Ectodermal cell (in vitro differentiated cells): ENCODE measurements around the gene GRIP1.
A peak's percentile ranks its signal among the peaks of the same experiment; 100 is the strongest.
"Not testable (repeated sequence)": the region's sequence is repeated elsewhere in the genome, so short reads cannot be mapped to it uniquely, and the experiment has no call there.

Experiments
- H3K27ac ChIP-seq: 2 replicates; pipeline ENCODE4 v1.7.0; 2013; ENCODE audit warnings: mild to moderate bottlenecking, low read depth, low read length; ENCODE audit not compliant: insufficient read depth, poor library complexity, severe bottlenecking
- H3K27me3 ChIP-seq: 2 replicates; pipeline ENCODE4 v1.7.0; 2013; ENCODE audit warnings: mild to moderate bottlenecking, low read length; ENCODE audit not compliant: insufficient read depth, control insufficient read depth, poor library complexity, severe bottlenecking
- H3K36me3 ChIP-seq: one replicate; pipeline ENCODE4 v1.7.0; 2013; ENCODE audit warnings: low read length; ENCODE audit not compliant: control insufficient read depth, insufficient read depth
- H3K4me1 ChIP-seq: one replicate; pipeline ENCODE4 v1.7.0; 2013; ENCODE audit warnings: low read length; ENCODE audit not compliant: control insufficient read depth, insufficient read depth
- H3K4me3 ChIP-seq: 2 replicates; pipeline ENCODE4 v1.7.0; 2013; ENCODE audit warnings: low read depth, low read length, control low read depth; ENCODE audit not compliant: insufficient read depth
- H3K9me3 ChIP-seq: 2 replicates; pipeline ENCODE4 v1.7.0; 2013; ENCODE audit warnings: mild to moderate bottlenecking, low read length, moderate library complexity; ENCODE audit not compliant: control insufficient read depth
- WGBS, 2 experiments: methylation state at CpG; one replicate each; pipeline ENCODE4 v1.1.7; 2013; ENCODE audit warnings: missing lambda C conversion rate in 2 of 2; 5-methylcytosine and 5-hydroxymethylcytosine counted together

GRIP1 gene

GRCh38 chr12:66329941-66330340 lies 348.9 kb downstream of the GRIP1 start:
- H3K27ac ChIP-seq = no peak overlapping the region
- no peaks in the 10 kb centered on the region for H3K27me3 ChIP-seq
- no peaks in the 10 kb centered on the region for H3K4me1 ChIP-seq
- H3K9me3 ChIP-seq = no peaks in the 10 kb centered on the region
- WGBS, 2 experiments = 92 to 96% methylated on average over 4 to 5 of the region's 5 CpGs
- no peaks in the 10 kb centered on the region for H3K36me3 ChIP-seq
- no peak overlapping the region for H3K4me3 ChIP-seq

DNA sequence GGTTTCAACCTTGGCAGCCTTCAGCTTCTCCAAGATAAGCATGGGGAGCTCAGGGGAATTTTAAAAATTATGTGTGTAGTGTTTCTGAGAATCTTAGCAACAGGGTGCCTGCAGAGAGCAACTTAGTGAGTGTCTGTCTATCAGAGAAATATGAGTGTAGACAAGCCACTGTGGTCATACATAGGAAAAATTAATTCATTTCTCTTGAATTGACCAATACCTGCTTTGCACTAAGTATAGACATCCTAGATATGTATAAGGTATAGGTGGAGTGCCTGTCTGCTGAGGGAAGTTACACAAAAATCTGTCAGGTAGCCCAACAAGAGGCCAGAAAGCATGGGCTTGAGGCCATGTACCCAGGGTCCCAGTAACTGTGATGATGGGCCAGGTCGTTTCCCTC lies 355.9 kb downstream of the GRIP1 start:
- no peaks in the 10 kb centered on the region for H3K9me3 ChIP-seq

GRCh38 chr12:66321435-66321834 lies 357.4 kb downstream of the GRIP1 start:
- no peaks in the 10 kb centered on the region for H3K4me1 ChIP-seq
- H3K36me3 ChIP-seq = no peaks in the 10 kb centered on the region
- no peak overlapping the region for H3K27ac ChIP-seq
- no peaks in the 10 kb centered on the region for H3K27me3 ChIP-seq
- no peaks in the 10 kb centered on the region for H3K9me3 ChIP-seq
- no peak overlapping the region for H3K4me3 ChIP-seq

More for the DNA sequence above, 355.9 kb downstream of the GRIP1 start:
- Histone ChIP-seq H3K27ac (no peak overlapping the region), H3K4me3 (no peak overlapping the region), H3K36me3 (no peaks in the 10 kb centered on the region), H3K27me3 (no peaks in the 10 kb centered on the region), H3K4me1 (no peaks in the 10 kb centered on the region)
- 90 to 100% methylated on average over 1 of the region's 1 CpG for WGBS, 2 experiments

DNA sequence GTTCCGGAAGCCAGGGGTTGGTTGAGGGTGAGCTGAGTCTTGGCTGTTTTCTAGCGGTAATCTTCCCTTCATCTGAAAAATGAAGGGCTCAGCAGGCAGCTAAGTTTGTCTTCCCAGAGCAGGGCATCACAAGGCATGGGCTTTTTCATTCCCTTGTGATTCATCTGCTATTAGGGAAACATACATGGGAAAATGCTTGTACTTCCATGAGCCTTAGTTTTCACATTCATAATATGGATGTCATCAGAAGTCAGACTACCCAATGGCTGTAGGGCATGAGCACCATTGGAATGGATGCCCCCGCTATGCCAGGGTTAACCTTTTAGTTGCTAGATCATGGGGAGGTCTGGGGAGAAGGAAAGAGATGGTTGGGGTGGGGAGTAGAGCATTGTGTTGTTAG lies 357.9 kb downstream of the GRIP1 start:
- no peaks in the 10 kb centered on the region for H3K27me3 ChIP-seq
- H3K27ac ChIP-seq = no peak overlapping the region
- H3K4me3 ChIP-seq = no peak overlapping the region
- H3K36me3 ChIP-seq = no peaks in the 10 kb centered on the region
- WGBS, 2 experiments = 89 to 94% methylated on average over 3 of the region's 3 CpGs
- no peaks in the 10 kb centered on the region for H3K9me3 ChIP-seq
- H3K4me1 ChIP-seq = no peaks in the 10 kb centered on the region

DNA sequence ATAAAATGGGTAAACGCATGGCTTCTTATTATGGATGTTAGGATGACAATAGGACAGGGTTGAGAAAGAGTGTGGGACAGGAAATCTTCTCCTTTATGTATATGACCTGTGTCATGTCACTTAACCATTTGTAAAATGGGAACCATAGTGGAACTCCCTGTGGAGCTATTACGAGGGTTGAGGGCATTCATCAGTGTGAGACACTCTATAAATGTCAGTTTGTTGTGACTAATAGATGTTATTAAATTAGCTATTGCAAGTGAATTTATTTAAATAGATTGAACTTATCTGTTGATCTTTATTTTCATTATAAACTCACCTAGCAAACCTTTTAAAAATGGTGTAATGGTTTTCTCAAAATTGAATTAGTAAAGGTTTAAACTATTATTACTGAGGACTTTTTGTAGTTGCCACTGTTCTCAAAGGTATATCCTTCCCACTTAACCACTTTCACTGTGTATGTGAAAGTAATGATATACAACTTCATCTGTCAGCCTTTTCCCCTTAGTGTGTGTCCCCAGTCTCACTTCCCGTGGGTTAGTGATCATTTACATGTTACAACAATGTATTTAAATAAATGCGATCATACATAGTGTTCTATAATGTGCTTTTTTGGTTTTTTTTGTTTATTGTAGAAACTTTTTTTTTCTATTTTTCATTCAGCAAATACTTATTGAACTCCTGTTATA lies 359.5 kb downstream of the GRIP1 start:
- no peaks in the 10 kb centered on the region for H3K27me3 ChIP-seq
- no peak overlapping the region for H3K27ac ChIP-seq
- no peaks in the 10 kb centered on the region for H3K9me3 ChIP-seq
- H3K4me3 ChIP-seq = no peak overlapping the region
- H3K36me3 ChIP-seq = no peaks in the 10 kb centered on the region
- 80 to 89% methylated on average over 2 of the region's 4 CpGs for WGBS, 2 experiments
- H3K4me1 ChIP-seq = no peaks in the 10 kb centered on the region

GRCh38 chr12:66314278-66314677 lies 364.6 kb downstream of the GRIP1 start:
- Histone ChIP-seq H3K36me3 (no peaks in the 10 kb centered on the region), H3K4me3 (no peak overlapping the region), H3K9me3 (no peaks in the 10 kb centered on the region), H3K4me1 (no peaks in the 10 kb centered on the region), H3K27me3 (no peaks in the 10 kb centered on the region), H3K27ac (no peak overlapping the region)

- Histone ChIP-seq H3K36me3 (no peaks in the 10 kb centered on the region), H3K9me3 (no peaks in the 10 kb centered on the region), H3K27ac (no peak overlapping the region), H3K27me3 (no peaks in the 10 kb centered on the region), H3K4me3 (no peak overlapping the region), H3K4me1 (no peaks in the 10 kb centered on the region)
- WGBS, 2 experiments = 75% methylated on average over 1 of the region's 1 CpG; no CpG with 5 or more reads in 1 of the 2 experiments
These were observed 366.7 kb downstream of the GRIP1 start for GRCh38 chr12:66312189-66312588.

DNA sequence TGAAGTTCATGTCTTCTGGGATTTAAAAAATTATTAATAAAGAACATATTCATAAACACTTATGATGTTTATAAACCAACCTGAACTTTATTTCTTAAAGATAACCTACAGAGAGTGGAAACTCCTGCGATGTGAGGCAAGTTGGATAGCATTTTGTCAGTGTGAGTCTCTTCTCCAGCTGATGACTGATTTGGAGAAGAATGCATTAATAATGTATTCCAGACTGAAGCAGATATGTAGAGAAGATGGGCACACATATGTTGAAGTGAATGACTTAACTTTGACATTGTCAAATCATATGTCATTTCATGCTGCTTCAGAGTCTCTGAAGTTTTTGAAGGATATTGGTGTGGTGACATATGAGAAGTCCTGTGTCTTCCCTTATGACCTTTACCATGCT lies 369.3 kb downstream of the GRIP1 start:
- no peaks in the 10 kb centered on the region for H3K27me3 ChIP-seq
- no peak overlapping the region for H3K4me3 ChIP-seq
- H3K27ac ChIP-seq = no peak overlapping the region
- no peaks in the 10 kb centered on the region for H3K9me3 ChIP-seq
- no peaks in the 10 kb centered on the region for H3K36me3 ChIP-seq
- H3K4me1 ChIP-seq = no peaks in the 10 kb centered on the region
- WGBS, 2 experiments = 89 to 92% methylated on average over 1 of the region's 1 CpG

- H3K36me3 ChIP-seq = no peaks in the 10 kb centered on the region
These were observed 374.5 kb downstream of the GRIP1 start for GRCh38 chr12:66304296-66304900.

GRCh38 chr12:66303316-66303804 lies 375.5 kb downstream of the GRIP1 start:
- not testable (repeated sequence) for H3K36me3 ChIP-seq, H3K9me3 ChIP-seq, H3K27ac ChIP-seq, H3K4me1 ChIP-seq
- H3K4me3 ChIP-seq = peak overlapping the region; percentile 56
- WGBS, 2 experiments = 85 to 89% methylated on average over 14 of the region's 14 CpGs
- H3K27me3 ChIP-seq = peaks cover 18% of the 10 kb centered on the region

More at GRCh38 chr12:66304296-66304900, 374.5 kb downstream of the GRIP1 start:
- WGBS, 2 experiments = 86 to 89% methylated on average over 5 of the region's 6 CpGs
- no peak overlapping the region for H3K27ac ChIP-seq
- no peak overlapping the region for H3K4me3 ChIP-seq
- H3K27me3 ChIP-seq = peaks cover 18% of the 10 kb centered on the region
- no peaks in the 10 kb centered on the region for H3K4me1 ChIP-seq
- H3K9me3 ChIP-seq = no peaks in the 10 kb centered on the region
